ENCODE measurements around the gene ETFBKMT. TPM values are rescaled to one million over a fixed set of nuclear protein-coding genes. Genes with fewer than 3 reads are reported as not detected.
A peak's percentile ranks its signal among the peaks of the same experiment; 100 is the strongest.

The ETFBKMT gene
- total RNA-seq, 2 experiments from 2014 or later, result 0.57 to 1.2 TPM

GRCh38 chr12:31634620-31635019, 24.9 kb upstream of the ETFBKMT start:
- Mint-ChIP-seq H3K27me3 (no peaks in the 10 kb centered on the region), H3K36me3 (ENCODE audit: low read depth) (no peaks in the 10 kb centered on the region), H3K4me3 (no peak overlapping the region), H3K4me1 (peaks cover 5% of the 10 kb centered on the region), H3K9me3 (no peaks in the 10 kb centered on the region), H3K27ac (no peak overlapping the region)
- DNase-seq, result no peak
- ChIA-PET POLR2A (no interaction called here), CTCF (no interaction called here)

GRCh38 chr12:31641509-31642090, 17.9 kb upstream of the ETFBKMT start:
- ChIA-PET CTCF (interaction anchor here (1.3 kb wide), 1 partner anchor 11 kb away, joined by 3 read pairs; no protein-coding TSS in a partner anchor), POLR2A (no interaction called here)
- no peaks in the 10 kb centered on the region for H3K36me3 Mint-ChIP-seq (ENCODE audit: low read depth)
- H3K9me3 Mint-ChIP-seq, result no peaks in the 10 kb centered on the region
- no peak for DNase-seq
- H3K27me3 Mint-ChIP-seq, result no peaks in the 10 kb centered on the region
- H3K4me1 Mint-ChIP-seq, result peaks cover under 1% of the 10 kb centered on the region
- H3K27ac Mint-ChIP-seq, result no peak overlapping the region
- H3K4me3 Mint-ChIP-seq, result no peak overlapping the region

- peaks cover 2% of the 10 kb centered on the region for H3K4me1 Mint-ChIP-seq
- peaks cover 2% of the 10 kb centered on the region for H3K27me3 Mint-ChIP-seq
- H3K27ac Mint-ChIP-seq, result no peak overlapping the region
- POLR2A ChIA-PET, result no interaction called here
- no peaks in the 10 kb centered on the region for H3K36me3 Mint-ChIP-seq (ENCODE audit: low read depth)
- DNase-seq, result no peak
- no peak overlapping the region for H3K4me3 Mint-ChIP-seq
- no peaks in the 10 kb centered on the region for H3K9me3 Mint-ChIP-seq
- CTCF ChIA-PET, result interaction anchor here (0.6 to 1.6 kb wide), 2 partner anchors 9 to 102 kb away, joined by 3 to 6 read pairs; no protein-coding TSS in a partner anchor
Measured at GRCh38 chr12:31644536-31644935, 15.0 kb upstream of the ETFBKMT start.

DNA sequence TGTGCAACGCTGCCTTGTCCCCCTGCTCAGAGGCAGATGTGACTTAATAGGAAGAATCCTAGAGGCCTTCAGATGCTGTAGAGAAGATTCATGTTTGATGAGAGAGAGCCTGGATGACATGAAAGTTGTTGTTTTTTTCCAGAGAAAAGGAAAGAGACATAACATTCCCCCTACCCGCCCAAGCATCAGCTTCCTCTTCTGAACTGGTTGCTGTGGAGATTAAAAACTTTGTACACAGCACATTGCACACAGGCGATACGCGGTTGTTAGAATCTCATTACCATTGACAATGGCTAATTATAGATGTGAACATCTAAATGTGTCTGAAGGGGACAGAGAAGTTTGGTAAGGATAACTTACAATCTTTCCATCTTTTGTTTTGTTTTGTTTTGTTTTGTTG, 13.6 kb upstream of the ETFBKMT start:
- Mint-ChIP-seq H3K36me3 (ENCODE audit: low read depth) (no peaks in the 10 kb centered on the region), H3K4me3 (no peak overlapping the region), H3K27me3 (peaks cover 2% of the 10 kb centered on the region), H3K4me1 (peaks cover 2% of the 10 kb centered on the region), H3K27ac (no peak overlapping the region), H3K9me3 (no peaks in the 10 kb centered on the region)
- POLR2A ChIA-PET, result no interaction called here
- DNase-seq, result no peak
- CTCF ChIA-PET, result interaction anchor here (0.7 to 1.4 kb wide), 3 partner anchors 11 to 1109 kb away, joined by 3 to 6 read pairs (median 3); no protein-coding TSS in a partner anchor

GRCh38 chr12:31647086-31647491, 12.4 kb upstream of the ETFBKMT start:
- Mint-ChIP-seq H3K9me3 (no peaks in the 10 kb centered on the region), H3K36me3 (ENCODE audit: low read depth) (no peaks in the 10 kb centered on the region), H3K4me1 (peaks cover 2% of the 10 kb centered on the region), H3K4me3 (no peak overlapping the region), H3K27me3 (peaks cover 2% of the 10 kb centered on the region), H3K27ac (no peak overlapping the region)
- CTCF ChIA-PET, result interaction anchor here (1.2 to 1.4 kb wide), 3 partner anchors 9 to 244 kb away, joined by 3 to 8 read pairs (median 3); no protein-coding TSS in a partner anchor
- POLR2A ChIA-PET, result no interaction called here
- no peak for DNase-seq

GRCh38 chr12:31650918-31651317, 8.6 kb upstream of the ETFBKMT start:
- Mint-ChIP-seq H3K27me3 (peaks cover 2% of the 10 kb centered on the region), H3K27ac (no peak overlapping the region), H3K36me3 (ENCODE audit: low read depth) (no peaks in the 10 kb centered on the region), H3K4me1 (peaks cover 15% of the 10 kb centered on the region), H3K4me3 (no peak overlapping the region), H3K9me3 (no peaks in the 10 kb centered on the region)
- ChIA-PET POLR2A (no interaction called here), CTCF (no interaction called here)
- no peak for DNase-seq

GRCh38 chr12:31651893-31652521, 7.5 kb upstream of the ETFBKMT start:
- Mint-ChIP-seq H3K27me3 (peaks cover 2% of the 10 kb centered on the region), H3K36me3 (ENCODE audit: low read depth) (no peaks in the 10 kb centered on the region), H3K4me3 (no peak overlapping the region), H3K27ac (peak overlapping the region; percentile 90), H3K9me3 (no peaks in the 10 kb centered on the region), H3K4me1 (peaks cover 15% of the 10 kb centered on the region)
- POLR2A ChIA-PET, result no interaction called here
- DNase-seq, result no peak
- CTCF ChIA-PET, result interaction anchor here (0.8 to 1.9 kb wide), 7 partner anchors 9 to 682 kb away, joined by 3 to 10 read pairs (median 3); no protein-coding TSS in a partner anchor

DNA sequence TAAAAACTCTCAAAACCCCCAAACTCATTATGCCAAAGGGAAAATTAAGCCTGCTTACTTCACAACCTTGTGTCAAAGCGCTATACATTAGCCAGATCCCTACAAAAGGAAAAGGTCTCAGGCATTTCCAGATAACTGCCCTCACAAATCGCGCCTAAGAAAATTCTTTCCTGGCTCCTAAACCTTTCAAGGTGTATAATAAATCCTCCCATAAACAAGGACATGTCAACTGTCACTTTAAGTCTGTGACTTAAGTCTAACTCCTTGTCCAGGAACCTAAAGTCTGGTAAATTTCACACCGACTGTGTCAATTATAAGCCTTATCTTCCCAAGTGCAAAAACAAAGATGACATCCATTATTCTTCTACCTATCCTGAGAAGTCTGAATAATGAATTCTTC, 4.3 kb upstream of the ETFBKMT start:
- Mint-ChIP-seq H3K27ac (no peak overlapping the region), H3K27me3 (no peaks in the 10 kb centered on the region), H3K4me3 (no peak overlapping the region), H3K9me3 (no peaks in the 10 kb centered on the region), H3K4me1 (peaks cover 23% of the 10 kb centered on the region), H3K36me3 (ENCODE audit: low read depth) (no peaks in the 10 kb centered on the region)
- ChIA-PET POLR2A (no interaction called here), CTCF (no interaction called here)
- DNase-seq, result no peak

- ChIA-PET POLR2A (no interaction called here), CTCF (interaction anchor here (0.7 to 1.2 kb wide), 3 partner anchors 12 to 657 kb away, joined by 3 to 5 read pairs (median 4); no protein-coding TSS in a partner anchor)
- no peaks in the 10 kb centered on the region for H3K9me3 Mint-ChIP-seq
- H3K27ac Mint-ChIP-seq, result no peak overlapping the region
- H3K4me1 Mint-ChIP-seq, result peaks cover 26% of the 10 kb centered on the region
- no peak for DNase-seq
- H3K36me3 Mint-ChIP-seq (ENCODE audit: low read depth), result no peaks in the 10 kb centered on the region
- H3K27me3 Mint-ChIP-seq, result no peaks in the 10 kb centered on the region
- H3K4me3 Mint-ChIP-seq, result no peak overlapping the region
Measured at GRCh38 chr12:31655792-31656191, 3.7 kb upstream of the ETFBKMT start.

GRCh38 chr12:31658471-31659086, 909 bp upstream of the ETFBKMT start:
- Mint-ChIP-seq H3K9me3 (no peaks in the 10 kb centered on the region), H3K36me3 (ENCODE audit: low read depth) (peaks cover 3% of the 10 kb centered on the region), H3K27me3 (no peaks in the 10 kb centered on the region), H3K27ac (peak overlapping the region; percentile 100), H3K4me1 (peaks cover 18% of the 10 kb centered on the region), H3K4me3 (peak overlapping the region; percentile 99)
- POLR2A ChIA-PET, result no interaction called here
- no peak for DNase-seq
- CTCF ChIA-PET, result interaction anchor here (0.5 to 1.1 kb wide), 4 partner anchors 23 to 703 kb away, joined by 3 to 5 read pairs (median 4); no protein-coding TSS in a partner anchor

DNA sequence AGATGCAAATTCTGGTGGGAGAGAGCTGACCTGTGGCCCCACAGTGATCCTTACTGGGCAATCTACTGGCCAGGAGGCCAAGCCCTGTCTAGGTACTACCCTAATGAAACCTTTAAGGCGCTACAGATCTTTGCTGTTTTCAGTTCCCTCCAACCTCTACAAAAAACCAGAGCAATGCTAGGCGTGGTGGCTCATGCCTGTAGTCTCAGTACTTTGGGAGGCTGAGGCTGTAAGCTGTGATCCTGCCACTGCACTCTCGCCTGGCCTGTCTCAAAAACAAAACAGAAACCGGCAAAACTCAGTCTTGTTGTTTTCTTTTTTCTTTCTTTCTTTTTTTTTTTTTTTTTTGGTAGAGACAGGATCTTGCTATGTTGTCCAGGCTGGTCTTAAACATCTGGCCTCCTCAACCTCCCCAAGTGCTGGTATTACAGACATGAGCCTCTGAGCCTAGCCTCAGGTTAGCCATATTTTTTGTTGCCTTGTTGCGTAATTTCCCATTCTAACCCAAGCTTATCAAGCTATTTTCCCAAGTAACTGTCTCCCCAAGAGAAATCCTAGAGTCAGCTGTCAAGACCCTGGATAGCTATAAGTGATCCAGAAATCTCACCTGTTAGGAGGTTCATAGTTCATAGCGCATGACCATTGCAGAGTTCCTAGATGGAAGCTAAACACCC, 2.8 kb downstream of the ETFBKMT start:
- ChIA-PET POLR2A (no interaction called here), CTCF (interaction anchor here (0.9 to 1.1 kb wide), 3 partner anchors 9 to 17 kb away, joined by 3 to 5 read pairs (median 3); no protein-coding TSS in a partner anchor)
- Mint-ChIP-seq H3K27ac (peak overlapping the region; percentile 3), H3K9me3 (peaks cover 10% of the 10 kb centered on the region), H3K4me3 (no peak overlapping the region), H3K27me3 (no peaks in the 10 kb centered on the region), H3K36me3 (ENCODE audit: low read depth) (peaks cover 3% of the 10 kb centered on the region), H3K4me1 (peaks cover 20% of the 10 kb centered on the region)
- no peak for DNase-seq

DNA sequence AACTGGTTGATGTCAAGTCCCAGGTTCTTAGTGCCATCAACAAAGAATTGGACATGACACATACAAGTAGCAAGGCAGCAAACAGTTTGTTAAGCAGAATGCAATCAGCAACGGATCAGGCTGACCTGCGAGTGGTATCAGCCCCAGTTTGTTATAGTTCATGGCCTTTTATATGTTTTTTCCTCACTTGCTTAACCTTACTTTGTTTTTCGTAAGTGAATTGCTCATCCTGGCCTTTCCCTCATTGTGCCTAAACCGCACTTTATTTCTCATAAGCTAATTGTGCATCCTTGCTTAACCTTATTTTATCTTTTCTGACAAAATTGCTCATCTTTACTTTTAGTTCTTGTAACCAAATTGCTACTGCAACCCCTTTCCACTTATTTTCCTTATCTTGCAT, 4.1 kb downstream of the ETFBKMT start:
- no peak overlapping the region for H3K27ac Mint-ChIP-seq
- POLR2A ChIA-PET, result no interaction called here

GRCh38 chr12:31664038-31664437, 4.5 kb downstream of the ETFBKMT start:
- Mint-ChIP-seq H3K4me3 (no peak overlapping the region), H3K9me3 (peaks cover 14% of the 10 kb centered on the region)
- no peak for DNase-seq

More for the DNA sequence above, 4.1 kb downstream of the ETFBKMT start:
- peaks cover 3% of the 10 kb centered on the region for H3K36me3 Mint-ChIP-seq (ENCODE audit: low read depth)
- H3K4me3 Mint-ChIP-seq, result no peak overlapping the region
- no peak for DNase-seq
- H3K9me3 Mint-ChIP-seq, result peaks cover 10% of the 10 kb centered on the region
- CTCF ChIA-PET, result interaction anchor here (0.9 kb wide), 1 partner anchor 10 kb away, joined by 5 read pairs; no protein-coding TSS in a partner anchor
- peaks cover 16% of the 10 kb centered on the region for H3K4me1 Mint-ChIP-seq
- H3K27me3 Mint-ChIP-seq, result no peaks in the 10 kb centered on the region

More at GRCh38 chr12:31664038-31664437, 4.5 kb downstream of the ETFBKMT start:
- H3K27me3 Mint-ChIP-seq, result no peaks in the 10 kb centered on the region
- CTCF ChIA-PET, result no interaction called here
- peaks cover 14% of the 10 kb centered on the region for H3K4me1 Mint-ChIP-seq
- peaks cover 7% of the 10 kb centered on the region for H3K36me3 Mint-ChIP-seq (ENCODE audit: low read depth)
- H3K27ac Mint-ChIP-seq, result no peak overlapping the region
- POLR2A ChIA-PET, result no interaction called here
